GM15510 (cell line): Measurements from ENCODE around the gene JSRP1.

Source experiments
- POLR2A ChIP-seq: IDR thresholded peaks from 3 replicates; pipeline ENCODE4 v1.6.1; 2011; ENCODE audit warnings: borderline replicate concordance; ENCODE audit not compliant: insufficient read length; ENCODE audit errors: extremely low read depth

Gene JSRP1

GRCh38 chr19:2287585-2288337, 31.5 kb upstream of the JSRP1 start:
- TF ChIP-seq POLR2A, result no peak

- no peak for TF ChIP-seq POLR2A
Measured at GRCh38 chr19:2286402-2287140, 30.4 kb upstream of the JSRP1 start.

- TF ChIP-seq POLR2A, result no peak
Measured at GRCh38 chr19:2283835-2284507, 27.8 kb upstream of the JSRP1 start.

- TF ChIP-seq POLR2A, result no peak
Measured at GRCh38 chr19:2282862-2283237, 26.6 kb upstream of the JSRP1 start.

GRCh38 chr19:2282062-2282861, 26.0 kb upstream of the JSRP1 start, which contains the start of gene PEAK3:
Gene PEAK3, minus strand, starts transcription at chr19:2282175. Its CDS starts 1,244 bp downstream, at chr19:2280931.
- TF ChIP-seq POLR2A, result no peak

GRCh38 chr19:2280633-2281264, 24.5 kb upstream of the JSRP1 start:
- TF ChIP-seq POLR2A, result no peak

GRCh38 chr19:2278459-2279158, 22.4 kb upstream of the JSRP1 start:
- TF ChIP-seq POLR2A, result no peak

GRCh38 chr19:2277138-2277537, 20.9 kb upstream of the JSRP1 start:
- no peak for TF ChIP-seq POLR2A

- TF ChIP-seq POLR2A, result no peak
Measured at GRCh38 chr19:2276429-2276986, 20.3 kb upstream of the JSRP1 start.

GRCh38 chr19:2275588-2276428, 19.6 kb upstream of the JSRP1 start:
- no peak for TF ChIP-seq POLR2A

- no peak for TF ChIP-seq POLR2A
Measured at GRCh38 chr19:2274931-2275535, 18.8 kb upstream of the JSRP1 start.

- no peak for TF ChIP-seq POLR2A
Measured at GRCh38 chr19:2274185-2274711, 18.0 kb upstream of the JSRP1 start.
